Stimulated activated CD8-positive, alpha-beta memory T cell treated with anti-CD3 and anti-CD28 coated beads, Interleukin-4, amount 100 ng/mL, for 1 hour (primary cell): Measurements from ENCODE around the gene TNKS1BP1.
A peak's percentile ranks its signal among the peaks of the same experiment; 100 is the strongest.
"Not testable (repeated sequence)": the region's sequence is repeated elsewhere in the genome, so short reads cannot be mapped to it uniquely, and the experiment has no call there.

Experiments
- DNase-seq, 2 donors: peaks; one replicate each; pipeline ENCODE4 v3.0.0-alpha.2; 2020; ENCODE audit warnings: low read depth in 2 of 2, low spot score in 1 of 2

TNKS1BP1 gene

DNA sequence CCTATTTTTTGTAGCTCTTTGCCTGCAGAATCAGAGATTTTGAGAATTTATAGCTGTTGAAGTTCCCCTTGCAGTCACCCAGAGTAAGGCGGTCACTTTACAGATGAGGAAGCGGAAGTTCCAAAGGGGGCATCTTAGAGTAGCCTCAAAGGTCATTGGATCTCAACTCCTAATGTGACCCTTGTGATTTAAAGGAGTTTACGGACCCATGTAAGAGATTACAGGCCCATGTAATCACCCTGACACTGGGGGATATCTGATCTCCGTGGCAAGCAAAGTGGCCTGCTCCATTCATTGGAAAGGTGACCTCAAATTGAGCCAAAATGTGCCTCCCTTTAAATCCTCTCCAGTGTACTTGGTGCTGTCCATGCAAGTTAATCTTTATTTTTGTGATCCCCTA lies 29.1 kb upstream of the TNKS1BP1 start:
- DNase-seq: no peak

DNA sequence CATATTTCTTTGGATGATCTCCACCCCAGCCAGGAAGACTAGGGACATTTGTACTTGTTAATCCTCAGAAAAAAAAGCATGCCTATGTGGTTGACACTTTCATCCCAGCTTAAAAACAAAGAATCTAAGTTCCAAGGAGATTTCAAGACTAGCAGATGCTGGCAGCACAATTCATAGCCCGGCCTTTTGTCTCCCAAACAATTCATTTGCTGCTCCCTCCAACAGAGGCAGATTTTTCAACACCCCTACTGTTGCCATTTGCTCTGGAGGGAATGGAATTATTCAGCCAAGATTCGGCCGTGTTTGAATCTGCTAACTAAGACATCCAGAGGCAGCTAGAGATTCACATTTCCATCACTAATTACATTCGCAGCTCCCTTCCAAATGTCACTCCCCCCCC lies 28.7 kb upstream of the TNKS1BP1 start:
- no peak for DNase-seq

DNA sequence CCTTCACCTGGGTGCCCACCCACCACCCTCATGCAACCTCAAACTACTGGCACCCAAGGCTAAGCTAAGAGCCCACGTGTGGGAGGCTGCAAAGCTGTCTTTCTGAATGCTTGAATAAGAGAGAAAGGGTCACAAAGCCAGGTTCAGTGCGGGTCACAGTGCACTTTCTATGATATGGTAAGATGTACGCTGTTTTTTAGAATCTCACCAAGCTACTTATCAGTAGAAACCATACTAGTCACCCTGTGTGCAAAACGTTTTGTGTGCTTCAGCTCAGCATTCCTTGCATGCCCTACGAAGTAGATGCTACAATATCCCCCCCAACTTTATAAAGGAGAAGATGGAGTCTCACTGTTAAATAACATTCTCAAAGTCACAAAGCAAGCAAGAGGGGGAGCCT lies 28.3 kb upstream of the TNKS1BP1 start:
- DNase-seq: no peak

DNA sequence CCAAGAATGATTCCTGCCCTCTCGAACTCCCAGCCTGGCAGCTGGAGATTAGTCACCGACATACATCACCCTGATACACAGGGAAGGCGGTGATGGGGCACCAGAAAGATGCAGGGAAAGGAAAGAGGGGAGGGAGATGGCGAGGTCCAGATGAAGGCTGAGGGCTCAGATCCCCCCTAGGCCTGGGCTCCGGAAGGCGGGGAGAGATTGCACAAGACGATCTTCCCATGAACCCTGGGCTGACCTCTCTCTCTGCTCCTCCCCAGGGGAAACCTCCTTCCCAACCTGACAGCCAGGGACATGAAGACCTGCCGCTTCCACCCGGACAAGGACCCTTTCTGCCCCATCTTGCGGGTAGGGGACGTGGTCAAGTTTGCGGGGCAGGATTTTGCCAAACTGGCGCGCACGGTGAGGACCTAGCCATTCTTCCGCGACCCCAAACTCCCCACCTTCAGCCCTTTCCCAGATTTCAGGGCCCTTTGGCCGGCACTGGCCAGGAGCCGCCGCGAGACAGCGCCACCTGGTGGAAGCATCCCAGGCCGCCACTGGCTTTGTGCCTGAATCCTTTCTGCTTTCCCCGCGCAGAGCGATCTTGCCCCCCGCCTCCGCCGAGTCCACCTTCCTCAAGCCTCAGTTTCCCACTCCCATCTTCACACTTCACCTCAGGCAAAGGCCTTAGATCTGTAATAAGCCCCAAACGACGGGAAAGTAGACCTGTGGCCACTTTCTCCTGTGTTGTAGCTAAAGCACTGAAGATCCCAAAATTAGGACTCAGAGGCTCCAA lies 24.9 kb upstream of the TNKS1BP1 start:
- peak; percentile 38 to 42 for DNase-seq

DNA sequence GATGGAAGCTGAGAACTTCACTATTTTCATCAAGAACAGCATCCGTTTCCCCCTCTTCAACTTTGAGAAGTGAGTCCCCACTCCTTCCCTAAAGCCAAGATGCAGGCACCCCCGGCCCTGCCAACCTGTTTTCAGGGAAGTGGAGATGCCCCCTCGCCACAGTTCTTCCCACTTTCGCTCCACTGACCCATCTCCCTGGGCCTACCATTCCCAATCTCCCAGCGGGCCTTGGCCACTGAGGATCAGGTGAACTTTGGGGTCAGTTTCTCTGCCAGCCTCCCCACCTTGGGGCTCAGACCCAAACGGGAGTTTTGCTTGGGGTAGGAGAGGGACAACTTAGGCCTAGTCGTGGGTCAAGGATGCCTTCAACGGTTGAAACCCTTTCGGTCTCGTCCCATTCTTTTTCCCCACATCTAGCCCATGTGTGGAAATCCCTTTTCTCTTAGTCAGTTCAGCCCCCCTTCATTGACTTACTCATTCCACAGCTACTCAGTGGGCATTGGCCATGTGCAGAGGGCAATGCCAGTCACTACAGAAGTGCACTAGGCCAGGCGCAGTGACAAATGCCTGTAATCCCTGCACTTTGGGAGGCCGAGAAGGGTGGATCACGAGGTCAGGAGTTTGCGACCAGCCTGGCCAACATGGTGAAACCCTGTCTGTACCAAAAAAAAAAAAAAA lies 24.0 kb upstream of the TNKS1BP1 start:
- DNase-seq: no peak

DNA sequence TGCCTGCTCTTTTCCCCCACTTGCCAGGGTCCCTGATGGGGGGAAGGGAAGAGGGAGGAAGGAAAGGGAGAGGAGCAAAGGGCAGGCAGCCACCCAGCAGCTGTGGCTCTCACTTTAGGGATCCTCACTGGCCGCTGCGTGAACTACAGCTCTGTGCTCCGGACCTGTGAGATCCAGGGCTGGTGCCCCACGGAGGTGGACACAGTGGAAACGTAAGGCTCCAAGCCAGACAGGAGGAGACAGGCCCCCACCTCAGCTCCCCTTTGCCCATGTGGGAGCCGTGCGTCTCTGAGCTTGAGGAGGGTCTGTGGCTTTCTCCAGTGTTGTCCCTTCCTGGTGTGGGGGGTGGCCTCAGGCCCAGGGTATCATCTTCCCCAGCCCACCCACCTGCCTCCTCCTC lies 23.3 kb upstream of the TNKS1BP1 start:
- no peak for DNase-seq

DNA sequence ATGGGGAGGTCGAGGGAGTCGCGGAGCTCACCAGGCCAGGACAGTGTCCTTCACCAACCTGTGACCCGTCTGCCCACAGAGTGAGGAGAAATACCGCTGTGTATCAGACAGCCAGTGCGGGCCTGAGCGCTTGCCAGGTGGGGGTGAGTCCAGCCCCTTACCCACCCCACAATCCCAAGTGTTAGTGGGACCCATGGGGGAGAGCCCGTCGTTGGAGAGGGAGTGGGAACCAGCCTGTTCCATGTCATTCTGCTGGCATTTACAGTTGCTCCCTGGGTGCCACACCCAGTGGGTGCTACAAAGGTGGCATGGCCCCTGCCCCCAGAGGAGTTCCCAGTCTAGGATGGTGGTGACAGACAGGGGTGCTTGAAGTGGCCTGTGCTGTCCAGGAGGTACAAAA lies 22.6 kb upstream of the TNKS1BP1 start:
- DNase-seq: no peak

DNA sequence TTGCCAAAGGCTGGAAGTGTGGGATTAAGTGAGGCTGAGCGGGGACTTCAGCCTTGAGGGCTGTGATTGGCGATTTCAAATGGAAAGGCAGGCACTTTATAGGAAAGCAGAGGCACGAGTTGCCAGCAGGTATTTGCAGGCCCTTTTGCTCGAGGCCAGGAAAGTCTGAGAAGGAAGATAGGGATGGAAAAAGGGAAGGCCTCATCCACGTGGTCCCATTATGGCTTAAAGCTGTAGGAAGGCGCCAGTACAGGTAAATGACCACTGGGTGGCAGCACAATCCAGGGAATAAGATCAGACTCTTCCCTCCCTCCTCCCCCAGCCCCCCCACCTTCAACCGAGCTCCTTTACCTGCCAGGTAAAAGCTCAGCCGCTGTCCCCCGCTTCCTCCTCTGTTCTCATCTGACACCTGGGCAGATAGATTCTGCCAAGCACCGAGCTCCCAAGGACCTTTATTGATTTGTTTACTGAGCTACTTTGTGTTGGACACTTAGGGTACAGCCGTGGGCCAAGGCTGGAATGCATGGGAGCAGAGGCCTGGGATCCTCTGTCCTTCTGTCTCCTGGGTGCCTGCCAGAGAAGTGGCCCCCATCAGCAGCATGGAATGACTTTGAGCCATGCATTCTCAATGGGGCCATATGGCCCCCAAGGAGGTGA lies 20.9 kb upstream of the TNKS1BP1 start:
- DNase-seq: peak in 1 of 2 donors; percentile 38

DNA sequence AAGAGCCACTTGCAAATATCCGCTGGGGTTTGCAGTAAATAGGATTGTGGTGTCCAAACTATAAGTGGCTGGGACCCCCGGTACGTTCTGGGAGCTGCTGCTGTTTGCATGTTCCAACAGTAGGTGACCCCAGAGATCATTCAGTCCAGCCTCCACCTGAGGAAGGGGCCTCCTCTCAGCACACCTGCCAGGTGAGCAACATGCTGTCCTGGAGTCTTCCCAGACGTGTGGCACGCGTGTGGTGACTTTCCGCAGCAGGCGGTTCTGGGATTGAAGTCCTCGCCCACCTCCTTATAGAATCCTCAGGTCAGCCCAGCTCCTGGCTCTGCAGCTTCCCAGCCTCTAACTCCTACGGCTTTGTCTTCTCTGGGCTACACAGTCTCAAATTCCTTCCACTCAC lies 20.1 kb upstream of the TNKS1BP1 start:
- no peak for DNase-seq

DNA sequence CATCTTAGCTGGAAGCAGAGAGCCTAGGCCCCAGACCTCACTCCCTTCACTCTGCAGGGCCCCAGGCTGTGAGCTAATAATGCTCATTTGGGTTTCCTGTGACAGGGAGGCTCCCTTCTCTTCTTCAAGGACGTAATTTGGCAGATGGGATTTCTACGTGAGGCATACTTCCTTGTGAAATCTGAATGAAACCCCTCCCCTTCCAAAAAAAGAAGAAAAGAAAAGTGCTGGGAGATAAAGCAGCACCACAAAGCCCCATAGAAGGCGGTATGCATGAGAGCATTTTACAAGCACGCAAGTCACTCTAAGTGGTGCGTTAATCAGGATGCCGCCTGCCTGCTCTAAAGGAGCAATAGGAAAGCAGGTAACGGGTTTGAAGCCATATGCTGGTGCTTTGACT lies 19.1 kb upstream of the TNKS1BP1 start:
- no peak for DNase-seq

DNA sequence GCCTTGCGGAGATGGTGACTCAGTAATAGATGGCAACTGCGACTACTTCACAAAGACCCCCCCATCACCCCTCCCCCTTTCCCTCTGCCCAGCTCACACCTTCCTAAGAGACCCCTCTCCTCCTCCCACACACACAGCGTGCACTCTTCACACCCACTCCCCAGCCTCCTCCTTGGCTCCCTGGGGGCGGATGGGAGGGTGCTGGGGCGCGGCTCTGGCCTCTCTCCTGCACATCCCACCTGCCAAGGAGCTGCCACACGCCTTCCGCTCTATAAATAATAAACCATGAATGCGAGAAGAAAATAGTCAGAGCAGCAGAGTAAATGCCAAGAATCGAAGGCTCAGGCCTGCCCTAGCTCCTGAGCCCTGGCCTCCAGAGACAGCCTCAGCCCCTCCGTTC lies 17.9 kb upstream of the TNKS1BP1 start:
- DNase-seq: no peak

DNA sequence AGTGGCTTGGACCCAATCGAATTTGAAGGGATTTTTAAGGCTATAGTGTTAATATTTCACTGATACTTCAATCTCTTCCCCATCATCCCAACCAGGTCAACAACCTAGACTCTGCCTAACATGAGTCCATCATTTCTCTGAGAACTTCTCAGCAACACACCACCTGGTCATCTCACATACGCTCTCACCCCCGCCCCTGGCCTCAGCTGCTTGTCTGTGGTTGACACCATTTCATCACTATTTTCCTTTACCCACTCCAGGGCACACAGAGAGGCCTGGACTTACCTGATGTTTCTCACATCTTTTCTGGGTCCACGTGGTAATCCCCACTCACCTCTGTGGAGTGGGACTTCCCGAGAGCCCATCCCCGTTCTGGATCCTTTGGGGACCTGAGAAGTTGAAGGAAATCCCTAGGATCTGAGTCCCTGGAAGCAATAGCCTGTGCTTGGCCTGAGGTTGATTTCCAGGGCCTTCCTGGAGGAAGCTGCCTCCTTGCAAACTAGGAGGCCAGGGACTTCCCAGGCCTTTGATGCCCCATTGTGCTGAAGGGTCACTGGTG lies 16.6 kb upstream of the TNKS1BP1 start:
- DNase-seq: no peak

DNA sequence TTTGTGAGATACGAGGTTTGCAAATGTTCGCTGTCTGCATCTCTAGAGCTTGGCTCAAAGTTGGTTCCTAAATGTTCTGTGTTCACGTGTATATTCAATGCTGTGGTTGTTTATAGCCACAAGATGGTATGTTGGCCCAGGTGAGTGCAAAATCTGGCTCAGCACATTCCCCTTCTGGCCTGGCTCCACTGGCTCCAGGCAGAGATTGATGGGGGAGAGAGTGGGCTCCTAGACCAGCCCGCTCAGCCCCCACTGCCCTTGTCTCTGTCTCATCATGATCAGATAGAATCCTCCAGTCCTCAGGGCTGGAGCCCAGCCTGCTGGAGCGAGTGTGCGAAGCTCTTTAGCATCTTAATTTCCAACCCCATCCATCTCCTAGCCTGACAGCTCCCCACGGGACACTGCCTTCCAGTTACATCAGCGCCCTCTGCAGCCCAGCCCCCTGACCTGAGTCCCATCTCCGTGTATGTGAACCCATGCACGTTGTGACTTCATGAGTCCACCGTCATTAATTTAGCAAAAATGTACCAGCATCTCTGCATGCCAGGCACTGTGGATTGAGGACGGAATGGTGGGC lies 15.4 kb upstream of the TNKS1BP1 start:
- DNase-seq: no peak

DNA sequence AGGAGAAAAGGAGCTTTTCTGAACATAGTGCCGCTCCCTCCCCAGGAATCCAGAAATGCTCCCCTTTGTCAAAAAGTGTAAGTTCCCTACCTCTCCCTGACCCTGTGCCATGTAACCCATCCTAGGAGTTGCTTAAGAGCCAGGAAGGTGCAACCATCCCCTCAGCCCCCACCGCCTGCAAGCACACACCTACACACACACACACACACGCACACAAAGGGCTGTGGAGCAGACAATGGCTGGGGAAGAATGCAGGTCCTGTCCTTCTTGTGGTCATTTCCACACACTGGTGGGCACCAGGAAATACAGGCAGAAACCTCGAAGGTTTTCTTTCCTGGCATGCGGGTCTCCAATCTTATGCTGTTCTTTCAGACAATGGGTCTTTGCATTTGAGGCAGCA lies 14.6 kb upstream of the TNKS1BP1 start:
- no peak for DNase-seq

DNA sequence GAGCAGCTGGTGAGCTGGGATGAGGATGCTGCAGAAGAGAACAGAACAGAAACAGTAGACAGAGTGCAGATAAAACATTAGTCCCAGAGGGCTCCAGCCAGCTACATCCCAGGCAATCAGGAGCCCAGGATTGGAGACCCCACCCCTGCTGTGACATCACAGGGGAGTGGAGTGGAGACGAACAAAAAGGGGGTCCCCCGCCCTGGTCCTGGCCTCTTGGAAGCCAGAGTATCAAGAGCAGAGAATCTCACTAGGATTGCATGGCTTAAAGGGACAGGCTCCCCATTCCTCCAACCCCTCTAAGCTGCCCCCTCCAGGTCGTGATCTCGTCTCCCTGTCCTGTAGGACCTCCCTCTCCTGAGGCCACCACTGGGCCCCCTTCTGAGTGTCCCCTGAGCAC lies 13.4 kb upstream of the TNKS1BP1 start, which contains the start of gene P2RX3:
Gene P2RX3, plus strand, starts transcription at position 211 of the 400 bp plus-strand sequence. CDS start 199 bp downstream, outside the sequence.
- no peak for DNase-seq

DNA sequence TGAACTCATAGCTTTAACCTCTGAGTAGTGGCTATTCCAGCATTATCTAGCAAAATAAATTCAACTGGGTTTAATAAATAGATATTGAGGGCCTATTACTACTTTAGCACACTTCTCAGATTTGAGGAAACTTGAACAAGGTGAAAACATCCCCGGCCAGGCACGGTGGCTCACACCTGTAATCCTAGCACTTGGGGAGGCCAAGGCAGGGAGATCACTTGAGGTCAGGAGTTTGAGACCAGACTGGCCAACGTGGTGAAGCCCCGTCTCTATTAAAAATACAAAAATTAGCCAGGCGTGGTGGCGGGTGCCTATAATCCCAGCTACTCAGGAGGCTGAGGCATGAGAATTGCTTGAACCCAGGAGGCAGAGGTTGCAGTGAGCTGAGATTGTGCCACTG lies 12.1 kb upstream of the TNKS1BP1 start:
- DNase-seq: not testable (repeated sequence)

DNA sequence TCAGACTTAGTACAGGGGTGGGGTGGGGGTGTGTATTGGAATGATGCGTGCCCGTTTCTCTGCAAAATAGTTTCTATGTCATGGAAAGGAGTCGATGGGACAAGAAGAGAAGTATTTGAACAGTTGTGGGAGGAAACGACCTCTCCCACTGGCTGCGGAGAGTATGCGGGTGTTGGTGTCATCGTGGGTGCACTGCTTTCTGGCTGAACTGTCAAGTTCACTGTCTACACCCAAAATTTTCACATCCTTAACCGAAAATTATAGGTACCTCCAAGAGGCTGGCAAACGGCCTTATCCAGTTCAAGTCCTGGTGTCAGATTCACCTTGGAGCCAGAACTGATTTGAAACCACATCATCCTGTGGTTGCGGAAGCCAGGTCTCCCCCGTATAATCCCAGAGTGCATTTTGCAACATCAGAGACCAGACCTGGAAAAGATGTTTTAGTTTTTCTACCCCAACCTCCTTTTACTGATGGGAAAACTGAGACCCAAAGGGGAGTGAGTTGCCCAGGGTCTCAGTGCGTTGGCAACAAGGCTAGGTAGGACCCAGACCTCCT lies 11.4 kb upstream of the TNKS1BP1 start:
- DNase-seq: no peak

DNA sequence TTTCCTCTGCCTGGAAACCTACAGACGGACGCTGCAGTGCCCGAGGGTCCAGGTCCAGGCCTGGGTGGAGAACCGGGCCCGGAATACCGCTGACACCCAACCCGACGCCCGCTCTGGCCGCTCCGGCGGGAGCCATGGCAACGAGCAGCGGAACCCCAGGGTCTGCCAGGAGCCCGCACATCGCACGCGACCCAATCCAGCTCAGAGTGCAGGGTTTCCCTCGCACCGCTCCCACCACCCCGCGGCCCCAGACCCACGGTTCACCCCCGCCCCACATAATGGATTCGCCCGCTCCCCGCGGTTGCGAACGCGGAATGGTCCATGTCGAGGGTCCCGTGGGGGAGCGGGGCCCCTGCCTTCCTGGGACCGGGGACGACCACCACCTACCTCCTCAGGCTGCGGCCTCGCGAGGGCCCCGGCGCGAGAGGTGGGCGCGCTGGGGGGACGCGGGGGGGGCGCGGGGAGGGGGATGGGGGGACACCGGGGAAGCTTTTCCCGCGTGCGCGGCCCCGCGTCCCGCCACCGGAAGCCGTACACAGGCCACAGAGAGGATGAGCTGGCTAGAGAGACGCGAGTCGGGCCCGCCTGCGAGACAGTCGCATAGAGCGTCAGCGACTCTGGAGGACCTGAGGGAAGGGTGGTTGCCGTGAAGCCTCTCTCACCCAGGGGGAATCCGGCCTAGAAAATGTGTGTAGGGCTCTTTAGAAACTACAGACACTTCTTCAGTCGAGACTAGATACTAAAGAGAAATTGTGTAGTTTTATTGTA lies 10.8 kb upstream of the TNKS1BP1 start, which contains the start of gene SSRP1:
Gene SSRP1, minus strand, starts transcription at position 550 of the 768 bp plus-strand sequence. CDS start 771 bp downstream, outside the sequence.
- DNase-seq: peak; percentile 69 to 75

DNA sequence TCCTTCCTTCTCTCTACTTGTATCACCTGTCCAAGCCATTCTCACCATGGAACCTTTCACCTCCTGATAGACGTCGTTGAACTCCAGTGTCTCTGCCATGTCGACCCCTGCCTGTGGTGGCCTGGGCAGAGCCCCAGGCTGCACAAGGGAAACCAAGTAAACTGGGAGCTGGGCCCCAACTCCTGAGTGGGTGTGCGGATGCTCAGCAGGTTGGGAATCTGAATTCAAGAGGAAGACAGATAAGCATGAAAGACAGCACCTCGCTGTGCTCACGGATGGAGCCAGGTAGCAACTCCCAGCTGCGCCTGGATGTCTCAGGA lies 10.2 kb upstream of the TNKS1BP1 start:
- DNase-seq: no peak

DNA sequence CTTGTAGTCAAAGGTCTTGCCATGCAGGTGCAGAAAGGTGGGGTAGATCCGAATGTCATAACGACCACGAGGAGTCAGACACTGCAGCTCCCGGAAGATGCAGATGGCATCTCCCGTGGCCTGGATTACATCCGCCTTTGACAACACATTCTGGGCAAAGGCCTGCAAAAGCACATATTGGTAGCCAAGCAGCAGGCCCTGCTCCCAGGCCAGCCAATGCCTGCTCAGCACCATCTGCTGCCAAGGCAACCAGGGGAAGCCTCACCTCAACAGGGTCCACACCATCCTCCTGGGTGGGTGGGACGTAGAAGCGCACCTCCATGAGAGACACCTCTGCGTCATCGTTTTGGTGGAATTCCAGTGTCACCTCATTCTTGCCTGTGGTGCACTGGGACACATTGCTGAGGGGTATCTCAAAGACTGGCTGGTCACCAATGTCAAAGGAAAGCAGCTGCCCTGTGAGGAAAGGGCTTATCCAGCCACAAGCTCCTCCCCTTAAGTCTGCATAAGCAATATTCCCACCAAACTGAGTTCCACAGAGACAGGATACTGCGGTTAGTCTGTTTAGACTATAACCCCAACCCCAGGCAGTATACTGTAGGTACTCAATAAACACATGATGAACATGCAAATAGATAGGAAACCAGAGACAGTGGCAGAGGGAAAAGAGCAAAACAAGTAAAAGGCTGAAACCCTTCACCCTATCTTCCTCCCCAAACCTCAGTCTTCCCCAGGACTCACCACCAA lies 8.1 kb upstream of the TNKS1BP1 start:
- DNase-seq: no peak
